Prostate gland (tissue), 2 donors: ENCODE results near the gene LPP. TPM values are rescaled to one million over a fixed set of nuclear protein-coding genes. Genes with fewer than 3 reads are reported as not detected.

Source experiments
- DNase-seq: peaks from one replicate; pipeline ENCODE4 v3.0.0-alpha.2; 2019; ENCODE audit warnings: low spot score
- H3K27ac ChIP-seq, 2 donors: fragments of 200-600 bp; sonication (generic); 2 replicates each; pipeline ENCODE4 v1.5.1; 2017 to 2019
- H3K27me3 ChIP-seq: fragments of 200-600 bp; sonication (generic); replicated peaks from 2 replicates; pipeline ENCODE4 v1.5.1; 2019; ENCODE audit not compliant: insufficient read depth
- H3K36me3 ChIP-seq, 2 donors: fragments of 200-600 bp; sonication (generic); 1 replicate in 1 of 2; 2 replicates in 1 of 2; pipeline versions ENCODE4 v1.5.1 to v1.8.1; 2017 to 2019
- H3K4me1 ChIP-seq: fragments of 200-600 bp; sonication (generic); replicated peaks from 2 replicates; pipeline ENCODE4 v1.5.1; 2019
- H3K4me3 ChIP-seq, 2 donors: fragments of 200-600 bp; sonication (generic); 2 replicates each; pipeline ENCODE4 v1.5.1; 2017 to 2019
- H3K9me3 ChIP-seq: fragments of 200-600 bp; sonication (generic); 2 replicates; pipeline ENCODE4 v1.5.1; 2017
- CTCF ChIP-seq, 4 experiments: fragments of 200-600 bp in 2 of 4; fragments of 450-650 bp in 2 of 4; sonication (generic) in 2 of 4; IDR thresholded peaks; 1 replicate in 3 of 4; 2 replicates in 1 of 4; pipeline ENCODE4 v1.5.1; 2016 to 2019; ENCODE audit warnings: antibody characterized with exemption in 4 of 4, mild to moderate bottlenecking in 2 of 4, moderate library complexity in 2 of 4
- POLR2A ChIP-seq: fragments of 450-650 bp; IDR thresholded peaks from one replicate; pipeline ENCODE4 v1.6.1; 2016; ENCODE audit warnings: antibody characterized with exemption, mild to moderate bottlenecking
- POLR2AphosphoS5 ChIP-seq: sonication (generic); formaldehyde crosslinking; IDR thresholded peaks from one replicate; pipeline ENCODE4 v1.6.1; 2017; ENCODE audit warnings: antibody characterized with exemption
- WGBS: methylation state at CpG from one replicate; pipeline ENCODE4 v1.1.5; 2018; 5-methylcytosine and 5-hydroxymethylcytosine counted together
- intact Hi-C: fragments of 100-400 bp; cut with DNase I; formaldehyde crosslinking; loops from one replicate; pipeline ENCODE4 v1.14.2; 2022
- total RNA-seq, 2 donors: library from RNA; depleted of rRNA; stranded (reverse); fragments of >200 nt; gene quantifications; one replicate each; pipeline ENCODE4 v1.1.0, GENCODE V29; 2016

LPP gene
- total RNA-seq, 2 donors from 2014 or later, result 219 to 248 TPM

- H3K36me3 ChIP-seq, result no peaks in the 10 kb centered on the region
- no peak for TF ChIP-seq POLR2A
- no peak for TF ChIP-seq CTCF (IDR thresholded peaks at IDR 0.05)
- TF ChIP-seq POLR2AphosphoS5, result no peak
- peak; percentile 21 for DNase-seq
- WGBS, result 38% methylated on average over 9 of the region's 9 CpGs
- H3K9me3 ChIP-seq, result no peaks in the 10 kb centered on the region
- no peak overlapping the region for H3K27ac ChIP-seq
- H3K4me1 ChIP-seq, result no peaks in the 10 kb centered on the region
- H3K27me3 ChIP-seq, result no peaks in the 10 kb centered on the region
- intact Hi-C loops, result no loop called here
- H3K4me3 ChIP-seq, result no peak overlapping the region
Measured at GRCh38 chr3:188348435-188349244, 194.7 kb downstream of the LPP start.

- H3K9me3 ChIP-seq, result no peaks in the 10 kb centered on the region
- no peak overlapping the region for H3K27ac ChIP-seq
- intact Hi-C loops, result no loop called here
- H3K36me3 ChIP-seq, result no peaks in the 10 kb centered on the region
- no peak for DNase-seq
- H3K4me3 ChIP-seq, result no peak overlapping the region
- WGBS, result 72% methylated on average over 7 of the region's 7 CpGs
- H3K4me1 ChIP-seq, result no peaks in the 10 kb centered on the region
- H3K27me3 ChIP-seq, result no peaks in the 10 kb centered on the region
- TF ChIP-seq POLR2A, result no peak
- no peak for TF ChIP-seq POLR2AphosphoS5
- TF ChIP-seq CTCF (IDR thresholded peaks at IDR 0.05), result no peak
Measured at GRCh38 chr3:188349351-188349901, 195.5 kb downstream of the LPP start.

GRCh38 chr3:188349933-188350332 lies 196.0 kb downstream of the LPP start:
- no peak for TF ChIP-seq POLR2AphosphoS5
- no peak for TF ChIP-seq CTCF (IDR thresholded peaks at IDR 0.05)
- TF ChIP-seq POLR2A, result no peak
- no peaks in the 10 kb centered on the region for H3K9me3 ChIP-seq
- 47% methylated on average over 4 of the region's 4 CpGs for WGBS
- no peaks in the 10 kb centered on the region for H3K36me3 ChIP-seq
- H3K27me3 ChIP-seq, result no peaks in the 10 kb centered on the region
- intact Hi-C loops, result no loop called here
- no peak overlapping the region for H3K4me3 ChIP-seq
- DNase-seq, result no peak
- H3K27ac ChIP-seq, result no peak overlapping the region
- H3K4me1 ChIP-seq, result no peaks in the 10 kb centered on the region

- 92% methylated on average over 2 of the region's 2 CpGs for WGBS
- no peaks in the 10 kb centered on the region for H3K9me3 ChIP-seq
- H3K36me3 ChIP-seq, result no peaks in the 10 kb centered on the region
- H3K4me1 ChIP-seq, result no peaks in the 10 kb centered on the region
- no peak overlapping the region for H3K27ac ChIP-seq
- H3K4me3 ChIP-seq, result no peak overlapping the region
- TF ChIP-seq POLR2A (no peak), CTCF (IDR thresholded peaks at IDR 0.05) (no peak), POLR2AphosphoS5 (no peak)
- DNase-seq, result no peak
- no peaks in the 10 kb centered on the region for H3K27me3 ChIP-seq
- intact Hi-C loops, result no loop called here
Measured at GRCh38 chr3:188350961-188351360, 197.0 kb downstream of the LPP start.

GRCh38 chr3:188351648-188352047 lies 197.7 kb downstream of the LPP start:
- intact Hi-C loops, result no loop called here
- H3K9me3 ChIP-seq, result no peaks in the 10 kb centered on the region
- no peaks in the 10 kb centered on the region for H3K4me1 ChIP-seq

More at GRCh38 chr3:188351648-188352047, 197.7 kb downstream of the LPP start:
- Histone ChIP-seq H3K27me3 (no peaks in the 10 kb centered on the region), H3K4me3 (no peak overlapping the region), H3K27ac (no peak overlapping the region), H3K36me3 (no peaks in the 10 kb centered on the region)
- DNase-seq, result no peak
- no peak for TF ChIP-seq POLR2AphosphoS5
- no peak for TF ChIP-seq POLR2A
- TF ChIP-seq CTCF (IDR thresholded peaks at IDR 0.05), result no peak
- 81% methylated on average over 7 of the region's 7 CpGs for WGBS
